ENCODE data around the gene PRPS1. TPM values are rescaled to one million over a fixed set of nuclear protein-coding genes. Genes with fewer than 3 reads are reported as not detected.

The PRPS1 gene
- polyA plus RNA-seq, 3 donors: 44.9 to 51.2 (median 51.0) TPM

GRCh38 chrX:107700317-107700774 lies 72.0 kb downstream of the PRPS1 start:
- DNase-seq: no peak

Other genes with a start within 250 kb of the PRPS1 start
- under 1 TPM; 0.46 to 0.53 (median 0.48) TPM for gene FRMPD3, start 178.9 kb upstream of the PRPS1 start, polyA plus RNA-seq (ENCODE audit: insufficient read length in 3 of 3)
- 100 to 1,000 TPM; 122 to 126 (median 126) TPM for gene TSC22D3, start 147.3 kb downstream of the PRPS1 start, polyA plus RNA-seq (ENCODE audit: insufficient read length in 3 of 3)
- gene NCBP2L, start 149.2 kb downstream of the PRPS1 start, polyA plus RNA-seq (ENCODE audit: insufficient read length in 3 of 3): under 1 TPM in 1 of 3 donors, not detected in 2; 0.04 TPM
- 10 to 100 TPM; 10.9 to 12.6 (median 10.9) TPM for gene MID2, start 197.4 kb downstream of the PRPS1 start, polyA plus RNA-seq (ENCODE audit: insufficient read length in 3 of 3)